22Rv1 (cell line): ENCODE data around the gene UCP2.

Experiments used
- H3K27ac ChIP-seq: fragments of 450-650 bp; 2 replicates; pipeline ENCODE4 v1.5.1; 2017
- ZFX ChIP-seq: fragments of 450-650 bp; IDR thresholded peaks from 2 replicates; pipeline ENCODE4 v1.6.1; 2017; ENCODE audit warnings: antibody characterized with exemption, borderline replicate concordance
- TF ChIP-seq, protein P1 (sequence below): fragments of 450-650 bp; IDR thresholded peaks from 2 replicates; pipeline ENCODE4 v1.5.1; 2017; ENCODE audit warnings: mild to moderate bottlenecking

UCP2 gene

GRCh38 chr11:73965076-73965763 is 17.4 kb downstream of the UCP2 start:
- no peak overlapping the region for H3K27ac ChIP-seq
- TF ChIP-seq ZFX: no peak
- TF ChIP-seq, protein P1, sequence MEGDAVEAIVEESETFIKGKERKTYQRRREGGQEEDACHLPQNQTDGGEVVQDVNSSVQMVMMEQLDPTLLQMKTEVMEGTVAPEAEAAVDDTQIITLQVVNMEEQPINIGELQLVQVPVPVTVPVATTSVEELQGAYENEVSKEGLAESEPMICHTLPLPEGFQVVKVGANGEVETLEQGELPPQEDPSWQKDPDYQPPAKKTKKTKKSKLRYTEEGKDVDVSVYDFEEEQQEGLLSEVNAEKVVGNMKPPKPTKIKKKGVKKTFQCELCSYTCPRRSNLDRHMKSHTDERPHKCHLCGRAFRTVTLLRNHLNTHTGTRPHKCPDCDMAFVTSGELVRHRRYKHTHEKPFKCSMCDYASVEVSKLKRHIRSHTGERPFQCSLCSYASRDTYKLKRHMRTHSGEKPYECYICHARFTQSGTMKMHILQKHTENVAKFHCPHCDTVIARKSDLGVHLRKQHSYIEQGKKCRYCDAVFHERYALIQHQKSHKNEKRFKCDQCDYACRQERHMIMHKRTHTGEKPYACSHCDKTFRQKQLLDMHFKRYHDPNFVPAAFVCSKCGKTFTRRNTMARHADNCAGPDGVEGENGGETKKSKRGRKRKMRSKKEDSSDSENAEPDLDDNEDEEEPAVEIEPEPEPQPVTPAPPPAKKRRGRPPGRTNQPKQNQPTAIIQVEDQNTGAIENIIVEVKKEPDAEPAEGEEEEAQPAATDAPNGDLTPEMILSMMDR: no peak

GRCh38 chr11:73963861-73964260 is 18.8 kb downstream of the UCP2 start:
- TF ChIP-seq ZFX: no peak
- TF ChIP-seq, protein P1: no peak
- no peak overlapping the region for H3K27ac ChIP-seq

DNA sequence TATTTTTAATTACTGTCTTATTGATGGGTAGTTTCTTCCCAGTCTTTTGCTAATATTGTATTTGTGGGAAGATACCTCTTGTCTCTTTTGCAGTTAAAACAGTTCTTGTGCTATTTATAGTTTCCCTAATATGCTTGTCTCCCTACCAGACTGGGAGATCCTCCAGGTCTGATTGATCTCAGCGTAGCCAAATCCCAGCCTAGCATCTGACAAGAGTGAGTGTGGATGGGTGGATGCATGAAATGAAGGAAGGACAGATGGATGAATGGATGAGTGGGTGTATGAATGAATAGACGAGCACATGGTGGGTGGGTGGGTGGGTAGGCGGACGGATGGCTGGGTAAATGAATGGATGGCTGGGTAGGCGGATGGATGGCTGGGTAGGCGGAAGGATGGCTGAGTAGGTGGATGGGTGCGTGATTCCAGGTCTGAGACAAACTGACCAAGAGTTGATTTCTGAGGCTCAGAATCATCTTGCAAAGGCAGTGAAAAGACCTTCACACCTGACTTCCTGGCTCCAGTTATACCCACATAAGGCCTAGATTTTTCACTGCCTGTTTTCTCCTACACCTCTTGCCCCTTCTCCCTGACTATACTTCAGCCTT is 20.4 kb downstream of the UCP2 start:
- no peak overlapping the region for H3K27ac ChIP-seq
- TF ChIP-seq, protein P1: no peak
- TF ChIP-seq ZFX: no peak

DNA sequence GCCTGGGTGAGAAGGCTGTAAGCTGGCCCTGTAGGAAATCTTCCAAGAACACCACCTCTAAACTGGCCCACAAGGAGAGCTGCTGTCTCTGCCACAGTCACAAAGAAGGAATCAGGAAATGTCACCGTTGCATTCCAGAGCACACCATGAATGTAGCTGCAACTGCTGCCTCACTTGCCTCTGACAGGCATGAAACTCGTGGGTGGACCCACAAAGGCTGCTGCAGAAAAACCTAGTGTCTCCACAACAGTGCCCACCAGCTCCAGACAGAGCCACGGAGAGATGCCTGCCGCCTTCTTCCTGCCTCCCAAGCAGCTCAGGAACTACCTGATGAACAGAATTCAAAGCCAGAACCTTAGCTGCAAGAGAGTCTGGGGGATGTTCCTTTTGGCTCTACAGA is 21.3 kb downstream of the UCP2 start:
- TF ChIP-seq ZFX: no peak
- TF ChIP-seq, protein P1: no peak
- no peak overlapping the region for H3K27ac ChIP-seq

DNA sequence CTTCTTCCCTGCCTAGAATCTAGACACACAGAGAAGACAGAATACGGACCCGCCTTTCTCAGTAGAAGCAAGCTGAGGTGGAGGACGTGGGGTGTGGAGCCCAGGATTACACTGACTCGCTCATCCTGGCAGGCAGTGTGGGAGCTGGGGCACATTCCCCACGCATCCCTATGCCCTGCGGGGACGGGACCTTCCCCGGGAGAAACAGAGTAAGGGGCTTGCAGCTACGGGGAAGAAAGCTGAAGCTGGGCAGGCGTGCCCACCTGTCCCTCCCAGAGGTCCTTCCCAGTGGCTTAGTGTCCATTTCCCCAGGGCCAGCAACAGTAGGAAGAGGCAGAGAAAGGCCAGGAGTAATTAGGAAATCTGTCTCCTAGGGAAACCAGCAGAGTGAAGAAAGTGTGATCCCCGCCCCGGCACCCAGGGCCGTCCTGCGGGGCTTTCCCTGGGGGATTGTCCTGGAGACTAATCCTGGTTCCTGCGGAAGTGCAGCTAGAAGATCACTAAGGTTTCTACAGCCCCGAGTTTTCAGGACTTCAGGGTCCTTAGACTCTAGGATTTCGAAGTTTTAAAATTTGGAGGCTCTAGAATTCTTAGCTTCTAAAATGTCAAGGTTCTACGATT is 24.0 kb downstream of the UCP2 start:
- no peak overlapping the region for H3K27ac ChIP-seq
- no peak for TF ChIP-seq ZFX
- TF ChIP-seq, protein P1: no peak

DNA sequence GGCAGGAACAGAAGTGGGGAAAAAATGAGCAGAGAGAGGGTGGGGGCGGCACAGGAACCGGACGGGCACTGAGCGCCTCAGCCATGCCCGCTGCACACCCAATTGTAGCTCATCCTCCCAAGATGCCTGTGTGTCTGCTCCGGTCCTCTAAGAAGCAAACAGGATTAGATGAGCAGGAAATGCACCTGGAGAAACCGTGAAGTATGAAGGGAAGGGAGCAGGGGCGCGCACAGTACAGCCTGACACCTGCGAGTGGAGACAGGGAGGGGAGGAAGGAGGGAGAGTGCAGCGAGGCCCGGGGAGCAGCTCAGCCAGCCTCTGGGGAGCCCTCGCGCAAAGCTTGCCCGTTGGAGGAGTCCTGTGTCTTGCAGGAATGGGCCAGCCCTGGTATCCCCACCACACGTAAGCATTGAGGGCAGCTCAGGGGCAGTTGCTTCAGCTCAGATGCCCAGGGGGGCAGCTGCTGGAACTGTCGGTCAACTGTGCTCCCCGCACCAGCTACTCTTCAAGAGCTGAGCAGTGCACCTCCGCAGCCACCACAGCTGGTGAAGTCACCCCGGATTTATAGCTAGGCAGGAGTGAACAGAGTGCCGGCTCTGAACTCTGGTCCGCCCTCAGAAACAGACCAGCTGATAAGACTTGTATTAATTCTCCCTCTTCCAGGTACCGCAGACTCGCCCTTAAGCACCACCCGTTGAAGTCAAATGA is 24.8 kb downstream of the UCP2 start:
- H3K27ac ChIP-seq: no peak overlapping the region
- no peak for TF ChIP-seq ZFX
- TF ChIP-seq, protein P1: no peak
